ENCODE data around the gene PXDN.
"Not testable (repeated sequence)": the region's sequence is repeated elsewhere in the genome, so short reads cannot be mapped to it uniquely, and the experiment has no call there.

PXDN gene

GRCh38 chr2:1774929-1775328 lies 30.6 kb upstream of the PXDN start:
- DNase-seq (ENCODE audit: low read depth): no peak

- no peak for DNase-seq (ENCODE audit: low read depth)
Measured at GRCh38 chr2:1773883-1774282, 29.6 kb upstream of the PXDN start.

GRCh38 chr2:1772471-1773267 lies 28.4 kb upstream of the PXDN start:
- no peak for DNase-seq (ENCODE audit: low read depth)

GRCh38 chr2:1771626-1772280 lies 27.4 kb upstream of the PXDN start:
- DNase-seq (ENCODE audit: low read depth): no peak

- no peak for DNase-seq (ENCODE audit: low read depth)
Measured at GRCh38 chr2:1770566-1771380, 26.5 kb upstream of the PXDN start.

GRCh38 chr2:1769703-1770422 lies 25.5 kb upstream of the PXDN start:
- DNase-seq (ENCODE audit: low read depth): peak; percentile 47

- no peak for DNase-seq (ENCODE audit: low read depth)
Measured at GRCh38 chr2:1767939-1768691, 23.8 kb upstream of the PXDN start.

- DNase-seq (ENCODE audit: low read depth): no peak
Measured at GRCh38 chr2:1766851-1767811, 22.8 kb upstream of the PXDN start.

- DNase-seq (ENCODE audit: low read depth): no peak
Measured at GRCh38 chr2:1766425-1766824, 22.1 kb upstream of the PXDN start.

- not testable (repeated sequence) for DNase-seq (ENCODE audit: low read depth)
Measured at GRCh38 chr2:1765201-1765600, 20.9 kb upstream of the PXDN start.

GRCh38 chr2:1759611-1759930 lies 15.3 kb upstream of the PXDN start:
- DNase-seq (ENCODE audit: low read depth): no peak

- no peak for DNase-seq (ENCODE audit: low read depth)
Measured at GRCh38 chr2:1758774-1759610, 14.7 kb upstream of the PXDN start.

GRCh38 chr2:1758171-1758570 lies 13.9 kb upstream of the PXDN start:
- no peak for DNase-seq (ENCODE audit: low read depth)

GRCh38 chr2:1757567-1757966 lies 13.3 kb upstream of the PXDN start:
- DNase-seq (ENCODE audit: low read depth): no peak

GRCh38 chr2:1757146-1757545 lies 12.8 kb upstream of the PXDN start:
- DNase-seq (ENCODE audit: low read depth): not testable (repeated sequence)

- no peak for DNase-seq (ENCODE audit: low read depth)
Measured at GRCh38 chr2:1756456-1756855, 12.1 kb upstream of the PXDN start.

- no peak for DNase-seq (ENCODE audit: low read depth)
Measured at GRCh38 chr2:1755436-1756191, 11.3 kb upstream of the PXDN start.

- no peak for DNase-seq (ENCODE audit: low read depth)
Measured at GRCh38 chr2:1754461-1755170, 10.3 kb upstream of the PXDN start.

Measured in activated gamma-delta T cell treated with anti-CD3 and anti-CD28 coated beads, Interleukin-2, amount 50 U/mL, for 16 hours (primary cell).